Frontal cortex (tissue), 4 donors: ENCODE results near the gene FATE1. TPM values are rescaled to one million over a fixed set of nuclear protein-coding genes. Genes with fewer than 3 reads are reported as not detected.

Source experiments
- DNase-seq, 2 donors: peaks; one replicate each; pipeline ENCODE4 v3.0.0; 2012; ENCODE audit warnings: low spot score in 2 of 2
- FAIRE-seq: peaks from 2 replicates; lab custom pipeline; 2012; peaks lifted over from hg19 to GRCh38; lab: Jason Lieb, UNC
- total RNA-seq: library from RNA; depleted of rRNA; stranded (reverse); fragments of >200 nt; gene quantifications from one replicate; pipeline ENCODE4 v1.2.3, GENCODE V29; 2014
- donor health status: control.
- donor health status: control.
- donor health status: control.

The FATE1 gene
- total RNA-seq, 1 donor from 2014 or later, result not detected

GRCh38 chrX:151702741-151703340 is 13.0 kb upstream of the FATE1 start:
- FAIRE-seq, result no peak
- DNase-seq, result no peak

- FAIRE-seq, result no peak
- no peak for DNase-seq
Measured at GRCh38 chrX:151703487-151703886, 12.3 kb upstream of the FATE1 start.

- FAIRE-seq (no peak), DNase-seq (no peak)
Measured at GRCh38 chrX:151704041-151704663, 11.7 kb upstream of the FATE1 start.

DNA sequence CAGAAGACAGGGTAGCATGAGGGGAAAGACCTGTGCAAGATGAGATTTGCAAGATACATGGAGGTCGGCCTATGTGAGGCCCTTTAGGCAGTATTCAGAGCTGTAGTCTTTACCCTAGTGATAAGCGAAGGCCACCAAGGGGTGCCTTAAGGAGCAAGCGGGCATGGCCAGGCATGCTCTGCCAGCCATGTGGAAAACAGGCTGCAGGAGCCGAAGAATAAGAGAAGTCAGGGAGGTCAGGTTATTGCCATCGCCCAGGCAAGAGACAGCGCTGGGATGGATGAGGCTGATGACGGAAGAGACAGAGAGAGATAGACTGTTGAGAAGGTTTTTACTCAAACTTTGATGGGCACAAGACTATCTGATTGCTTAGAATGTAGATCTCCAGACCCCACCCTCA is 7.0 kb upstream of the FATE1 start:
- FAIRE-seq (no peak), DNase-seq (no peak)

GRCh38 chrX:151710457-151710856 is 5.4 kb upstream of the FATE1 start:
- FAIRE-seq (no peak), DNase-seq (no peak)

- FAIRE-seq, result no peak
- DNase-seq, result no peak
Measured at GRCh38 chrX:151711154-151711553, 4.7 kb upstream of the FATE1 start.

- DNase-seq (no peak), FAIRE-seq (no peak)
Measured at GRCh38 chrX:151711787-151712186, 4.0 kb upstream of the FATE1 start.

- DNase-seq (no peak), FAIRE-seq (no peak)
Measured at GRCh38 chrX:151712253-151712652, 3.6 kb upstream of the FATE1 start.

DNA sequence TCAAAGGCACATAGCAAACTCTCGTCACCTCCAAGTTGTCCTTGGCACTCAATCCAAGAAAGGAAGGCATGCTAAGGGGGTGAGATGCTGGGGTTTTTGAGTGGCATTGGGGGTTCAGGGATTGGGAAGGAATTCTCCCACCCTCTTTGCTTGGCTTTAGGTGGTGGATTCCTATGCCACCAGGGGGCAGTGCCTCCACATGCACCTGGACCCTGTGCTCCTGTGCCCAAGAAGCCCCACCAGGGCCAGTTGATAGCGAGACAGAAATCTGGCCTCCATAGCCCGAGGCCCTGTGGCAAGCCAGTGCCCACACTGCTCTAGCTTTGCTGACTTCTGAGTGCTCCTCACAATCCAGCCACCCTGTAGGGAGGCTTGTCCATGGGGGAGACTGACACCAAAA is 2.0 kb upstream of the FATE1 start:
- FAIRE-seq, result no peak
- DNase-seq, result no peak

DNA sequence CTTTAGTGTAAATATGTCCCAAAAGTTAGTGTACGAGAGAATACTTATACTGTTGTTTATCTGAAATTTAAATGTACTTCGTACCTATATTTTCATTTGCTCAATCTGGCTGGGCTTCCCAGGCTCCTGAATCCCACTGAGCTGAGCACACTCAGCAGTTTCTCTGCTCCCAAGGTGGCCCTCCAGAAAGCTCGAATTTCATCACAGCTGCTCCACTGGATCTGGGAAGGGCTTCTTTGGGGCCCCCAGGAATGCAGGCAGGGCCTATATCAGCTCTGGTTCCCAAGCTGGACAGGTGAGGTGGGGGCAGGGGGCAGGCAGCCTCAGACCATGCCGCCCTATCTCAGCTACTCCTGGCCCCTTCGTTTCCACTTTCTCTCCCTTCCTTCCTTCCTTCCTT is 1.5 kb upstream of the FATE1 start:
- FAIRE-seq, result no peak
- DNase-seq, result no peak

DNA sequence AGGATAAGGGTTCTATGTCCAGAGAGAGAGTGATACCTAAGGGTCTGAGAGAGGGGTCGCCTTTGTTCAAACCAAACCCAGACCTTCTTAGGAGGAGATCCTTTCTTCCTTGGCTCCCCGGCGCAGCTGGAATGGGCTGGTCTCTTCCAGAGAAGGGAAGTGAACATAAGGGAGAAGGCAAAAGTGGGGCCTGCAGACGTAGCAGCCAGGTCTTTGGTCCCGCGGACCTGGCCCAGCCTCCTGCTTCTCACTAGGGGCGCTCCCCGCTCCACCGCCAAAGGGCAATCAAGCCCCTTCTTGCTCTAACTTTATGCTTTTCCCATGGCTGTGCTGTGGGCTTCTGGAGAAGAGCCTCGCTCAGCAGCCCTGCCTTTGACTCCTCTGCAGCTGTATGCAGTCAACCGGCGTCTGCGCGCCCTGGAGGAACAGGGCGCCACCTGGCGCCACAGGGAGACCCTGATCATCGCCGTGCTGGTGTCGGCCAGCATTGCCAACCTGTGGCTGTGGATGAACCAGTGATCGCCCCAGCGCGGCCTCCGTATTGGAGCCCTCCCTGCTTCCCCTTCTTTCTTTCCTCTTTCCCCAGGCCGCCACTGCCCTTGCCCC is 6.5 kb downstream of the FATE1 start:
- FAIRE-seq, result no peak

GRCh38 chrX:151723156-151723760 is 7.4 kb downstream of the FATE1 start:
- no peak for DNase-seq
- FAIRE-seq, result no peak

More for the DNA sequence above, 6.5 kb downstream of the FATE1 start:
- no peak for DNase-seq

DNA sequence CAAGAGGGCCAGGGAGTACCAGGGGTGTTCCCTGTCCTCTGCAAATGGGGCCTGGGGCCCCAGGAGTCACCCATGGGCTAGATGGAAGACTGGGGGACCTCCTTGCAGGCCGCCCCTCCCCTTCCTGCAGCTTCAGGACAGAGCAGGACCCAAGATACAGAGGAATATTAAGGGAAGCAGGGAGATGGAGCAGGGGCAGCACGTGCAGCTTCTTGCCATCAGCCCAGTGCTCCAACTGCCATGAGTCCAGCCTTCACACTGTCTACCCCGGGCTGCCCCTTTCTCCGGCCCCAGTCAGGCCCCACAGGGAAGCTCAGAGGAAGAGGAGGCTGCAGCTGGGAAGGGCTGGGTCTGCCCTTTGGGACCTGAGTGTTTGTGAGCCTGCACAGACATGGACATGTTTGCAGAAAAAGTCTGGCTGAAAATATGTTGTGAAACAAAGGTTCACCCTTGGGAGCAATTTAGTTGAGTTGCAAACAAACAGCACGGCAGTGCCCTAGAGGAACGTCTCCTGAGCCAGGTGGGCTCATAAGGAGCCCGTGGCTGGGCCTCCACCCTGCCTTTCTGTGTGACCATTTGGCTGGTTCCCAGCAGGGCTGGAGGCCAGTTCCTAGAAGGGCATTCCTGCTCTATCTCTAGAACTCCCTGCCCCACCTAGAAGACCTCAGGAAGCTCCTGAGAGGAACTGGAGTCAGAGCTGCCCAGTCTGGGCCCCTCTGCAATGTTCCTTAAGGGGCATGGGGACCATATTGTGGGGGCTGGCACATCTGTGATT is 8.9 kb downstream of the FATE1 start:
- FAIRE-seq (no peak), DNase-seq (no peak)

DNA sequence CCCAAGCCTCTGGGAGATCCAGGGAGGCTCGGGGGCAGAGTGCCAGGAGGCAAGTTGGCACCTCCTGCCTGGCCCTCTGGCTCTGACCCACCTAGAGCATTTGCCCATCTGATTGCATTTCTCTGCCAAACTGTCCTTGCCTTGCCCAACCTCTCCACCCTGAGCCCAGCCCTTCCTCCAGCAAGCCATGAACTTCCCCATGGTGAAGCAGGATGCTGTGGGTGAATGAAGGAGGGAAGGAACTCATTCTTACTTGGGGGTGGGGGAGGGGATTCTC is 9.4 kb downstream of the FATE1 start:
- DNase-seq, result no peak
- no peak for FAIRE-seq

GRCh38 chrX:151726751-151727150 is 10.9 kb downstream of the FATE1 start:
- FAIRE-seq (no peak), DNase-seq (no peak)

DNA sequence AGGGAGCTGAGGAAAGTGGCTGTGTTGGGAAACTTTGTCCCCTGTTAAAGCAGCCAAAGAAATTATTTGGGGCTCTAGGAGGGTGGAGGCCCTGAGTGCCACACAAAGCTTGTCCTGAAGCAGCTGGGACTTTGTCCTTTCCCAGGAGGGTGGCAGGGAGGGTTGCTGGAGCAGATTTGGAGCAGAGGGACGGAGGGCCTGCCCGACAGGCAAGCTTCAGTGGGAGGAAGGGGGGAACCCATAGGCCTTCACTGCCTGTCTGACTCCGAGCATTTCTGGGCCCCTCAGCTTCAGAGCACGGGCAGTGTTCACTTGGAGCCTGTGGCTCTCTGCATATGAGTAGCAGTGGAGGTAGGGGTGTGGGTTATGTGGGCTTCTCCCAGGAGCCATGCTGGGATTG is 11.5 kb downstream of the FATE1 start:
- FAIRE-seq (no peak), DNase-seq (no peak)

- no peak for FAIRE-seq
- DNase-seq, result no peak
Measured at GRCh38 chrX:151729056-151729725, 13.4 kb downstream of the FATE1 start.

- no peak for FAIRE-seq
Measured at GRCh38 chrX:151734446-151734845, 18.6 kb downstream of the FATE1 start, which contains the start of gene CNGA2. CNGA2 (plus strand) TSS chrX:151734746; CDS start chrX:151738484, 3,738 bp downstream.

GRCh38 chrX:151735219-151735618 is 19.4 kb downstream of the FATE1 start:
- DNase-seq (no peak), FAIRE-seq (no peak)

More at GRCh38 chrX:151734446-151734845, 18.6 kb downstream of the FATE1 start, which contains the start of gene CNGA2:
- DNase-seq, result no peak

GRCh38 chrX:151736685-151737084 is 20.9 kb downstream of the FATE1 start:
- FAIRE-seq (no peak), DNase-seq (no peak)
